Germinal center (tissue), 1 donor: ENCODE measurements around the gene HAUS3.
"Not testable (repeated sequence)": the region's sequence is repeated elsewhere in the genome, so short reads cannot be mapped to it uniquely, and the experiment has no call there.

Experiments
- DNase-seq: peaks from one replicate; pipeline ENCODE4 v3.0.0; 2012; ENCODE audit warnings: mixed read lengths, low spot score

Gene HAUS3

DNA sequence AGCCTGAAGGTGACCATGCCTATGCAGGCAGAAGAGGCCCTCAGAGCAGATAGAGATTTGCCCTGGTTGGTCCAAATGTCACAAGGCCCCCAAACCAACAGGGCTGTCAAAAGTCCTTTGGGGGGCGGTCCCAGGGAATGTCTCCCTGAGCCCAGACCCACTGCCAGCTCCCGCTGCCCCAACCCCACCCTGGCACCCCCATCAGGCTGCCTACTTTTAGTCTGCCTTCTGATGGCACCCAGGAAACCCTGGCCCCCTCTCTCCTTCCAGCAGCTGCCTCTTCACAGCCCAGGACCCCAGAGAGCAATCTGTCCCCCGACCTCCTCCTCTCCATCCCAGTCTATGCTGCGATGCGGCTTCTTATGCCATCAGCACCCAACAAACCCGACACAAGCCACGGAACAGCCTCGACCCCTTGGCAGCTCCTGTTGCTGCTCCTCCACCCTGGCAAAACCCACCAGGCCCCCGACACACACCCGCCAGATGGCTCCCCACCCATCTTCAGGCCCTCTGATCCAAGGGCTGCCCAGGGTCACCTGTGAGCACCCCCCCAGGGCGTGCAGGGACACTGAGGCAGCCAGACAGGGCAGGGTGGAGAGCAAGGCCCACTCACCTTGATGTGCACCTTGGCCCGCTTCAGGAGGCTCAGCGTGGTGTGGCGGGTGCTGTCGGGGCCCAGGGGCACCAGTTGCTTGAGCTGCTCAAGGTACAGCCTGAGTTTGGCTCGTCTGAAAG is 10.0 kb upstream of the HAUS3 start:
- DNase-seq: no peak

DNA sequence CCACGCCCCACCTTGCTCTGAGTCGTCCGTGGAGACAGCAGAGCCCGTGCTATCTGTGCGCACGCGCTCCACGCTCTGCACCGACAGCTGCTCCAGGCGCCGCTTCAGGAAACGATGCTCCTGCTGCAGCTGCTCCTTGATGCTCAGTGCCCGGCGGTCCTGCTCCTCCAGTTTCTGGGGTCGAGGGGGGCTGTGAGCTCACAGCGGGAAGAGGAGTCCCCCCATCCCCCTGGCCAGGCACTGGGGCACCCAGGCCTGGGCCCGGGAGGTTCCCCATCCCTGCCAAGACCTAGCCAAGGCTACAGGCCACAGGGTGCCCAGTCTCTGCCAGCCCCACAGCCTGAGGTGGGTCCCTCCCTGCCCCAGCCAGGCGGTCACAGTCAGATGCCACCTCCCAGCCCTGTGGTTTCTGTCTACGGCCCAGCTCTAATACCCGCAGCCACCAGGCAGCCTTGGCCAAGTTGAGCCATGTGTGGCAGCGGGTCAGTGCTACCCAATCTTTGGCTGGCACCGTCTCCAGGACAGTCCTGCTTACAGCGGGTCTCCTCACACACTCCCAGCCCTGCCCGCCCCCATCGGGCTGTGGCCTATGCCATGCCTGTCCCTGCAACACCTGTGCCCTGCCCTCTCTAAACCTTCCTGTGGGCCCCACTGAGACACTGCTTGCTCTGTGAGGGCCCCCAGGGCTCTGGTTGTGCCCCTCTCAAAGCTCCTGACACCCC is 9.3 kb upstream of the HAUS3 start:
- DNase-seq: no peak

DNA sequence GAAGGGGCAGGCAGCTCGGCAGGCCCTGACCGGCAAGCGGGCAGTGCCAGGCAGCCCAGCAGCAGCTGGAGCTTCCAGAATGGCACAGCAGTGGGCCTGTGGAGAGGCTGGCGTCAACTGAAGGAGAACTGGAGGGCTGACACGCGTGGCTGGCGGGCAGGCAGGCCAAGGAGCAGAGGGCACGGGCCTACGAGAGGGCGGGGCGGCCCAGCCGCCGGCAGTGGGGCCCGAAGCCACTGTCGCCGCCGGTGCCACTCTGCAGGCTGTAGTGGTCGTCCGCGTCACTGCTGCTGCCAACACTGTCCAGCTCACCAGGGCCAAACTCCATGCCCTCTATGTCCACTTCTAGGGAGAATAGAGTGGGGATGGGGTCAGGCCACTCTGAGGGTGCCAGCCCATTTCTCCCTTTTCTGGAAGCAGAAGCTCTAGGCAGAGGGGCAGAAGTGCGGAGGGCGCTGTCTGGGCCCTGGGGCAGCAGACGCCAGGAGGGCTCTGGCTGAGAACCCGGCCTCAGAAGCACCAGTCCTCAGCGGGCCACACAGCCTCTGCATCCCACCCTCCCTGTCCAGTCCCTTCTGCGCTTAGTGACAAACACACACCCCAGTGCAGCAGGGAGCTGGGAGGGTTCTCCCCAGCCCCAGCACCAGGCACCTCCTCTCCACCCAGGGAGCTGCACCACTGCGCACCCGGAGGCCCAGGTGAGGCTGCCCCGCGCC is 8.6 kb upstream of the HAUS3 start:
- DNase-seq: no peak

DNA sequence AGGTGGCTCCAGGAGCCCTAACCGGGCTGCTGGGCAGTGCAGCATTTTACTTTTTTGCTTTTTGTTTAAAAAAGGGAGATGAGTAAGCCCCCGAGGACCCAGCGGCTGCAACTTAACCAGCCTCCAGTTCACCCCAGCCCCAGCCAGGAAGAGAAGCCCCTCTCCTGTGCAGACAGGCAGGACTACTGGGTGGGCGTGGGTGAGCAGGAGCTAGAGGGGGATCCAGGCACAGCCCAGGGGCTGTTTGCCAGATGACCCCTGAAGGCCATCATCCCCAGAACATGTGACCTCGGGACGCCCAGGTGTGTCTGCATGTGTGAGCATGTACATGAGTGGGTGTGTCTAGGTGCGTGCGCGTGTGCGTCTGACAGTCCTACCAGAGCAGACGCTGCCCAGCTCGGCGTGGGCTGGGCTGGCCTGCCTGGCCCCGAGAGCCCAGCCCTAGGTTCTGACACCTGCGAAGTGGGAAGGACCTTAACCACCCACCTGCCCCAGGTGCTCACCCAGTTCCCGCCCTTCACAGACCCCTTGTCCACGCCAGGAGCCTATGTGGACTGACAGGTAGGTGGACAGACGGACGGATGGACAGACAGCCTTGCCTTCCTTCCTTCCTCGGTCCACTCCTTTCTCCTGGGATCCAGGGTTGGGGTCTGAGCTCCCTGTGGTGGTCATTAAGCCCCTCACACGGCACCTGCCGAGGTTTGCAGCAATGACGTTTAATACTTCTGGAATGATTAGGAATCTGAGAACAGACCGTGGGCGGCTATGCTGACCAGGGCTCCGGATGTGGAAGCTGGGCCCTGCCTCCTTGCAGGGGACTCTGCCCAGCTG is 7.8 kb upstream of the HAUS3 start:
- no peak for DNase-seq

DNA sequence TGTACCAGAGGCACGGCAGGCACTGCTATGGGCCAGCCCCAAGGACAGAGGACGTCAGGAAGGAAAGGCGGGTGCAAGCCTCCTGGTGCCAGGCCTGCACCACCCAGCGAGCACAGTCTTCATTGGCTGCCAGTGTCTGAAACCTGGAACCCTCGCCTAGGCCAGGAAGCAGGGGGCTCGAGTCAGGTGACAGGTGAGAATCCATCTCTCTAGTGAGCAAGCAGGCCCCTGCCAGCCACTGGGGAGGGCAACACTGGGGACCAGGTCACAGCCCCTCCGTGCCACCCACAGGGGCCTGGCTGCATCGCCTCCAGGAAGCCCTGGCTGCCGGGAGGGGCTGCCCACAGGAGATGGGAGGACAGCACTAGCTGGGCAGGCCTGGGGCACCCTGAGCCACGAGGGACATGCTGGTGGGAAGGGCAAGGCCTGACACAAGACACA is 6.9 kb upstream of the HAUS3 start:
- no peak for DNase-seq

DNA sequence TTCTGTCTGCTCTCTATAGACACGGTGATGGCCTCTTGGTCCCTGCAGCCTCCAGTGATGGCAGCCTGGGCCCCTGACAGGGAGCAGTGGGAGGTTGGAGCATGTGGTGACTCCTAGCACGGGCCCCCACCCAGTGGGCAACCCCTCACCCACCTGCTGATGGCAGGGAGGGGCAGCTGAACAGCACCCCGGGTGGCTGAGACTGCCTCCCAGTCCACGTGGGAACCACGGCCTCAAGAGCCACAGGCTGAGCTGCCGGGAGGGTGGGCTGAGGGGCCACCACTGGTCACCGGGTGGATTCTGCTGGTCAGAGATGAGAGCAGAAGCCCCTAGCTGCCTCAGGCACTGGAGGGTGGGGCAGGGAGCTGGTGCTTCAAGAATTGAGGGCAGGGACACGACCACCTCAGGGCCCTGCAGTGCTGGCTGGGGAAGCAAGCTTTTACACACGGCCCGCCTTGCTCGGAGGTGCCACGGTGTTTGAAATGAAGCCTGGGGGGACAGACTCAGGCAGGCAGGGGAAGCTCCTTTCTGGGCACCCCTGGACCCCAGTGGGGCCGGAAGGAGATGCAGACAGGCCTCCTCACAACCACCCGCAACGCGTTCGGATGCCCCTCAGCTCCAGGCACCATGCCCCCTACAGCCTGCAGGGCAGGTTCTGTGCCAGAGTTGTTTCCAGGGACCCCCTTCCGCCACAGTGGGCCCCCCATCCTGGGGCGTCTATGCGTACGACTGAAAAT is 6.3 kb upstream of the HAUS3 start:
- DNase-seq: no peak

DNA sequence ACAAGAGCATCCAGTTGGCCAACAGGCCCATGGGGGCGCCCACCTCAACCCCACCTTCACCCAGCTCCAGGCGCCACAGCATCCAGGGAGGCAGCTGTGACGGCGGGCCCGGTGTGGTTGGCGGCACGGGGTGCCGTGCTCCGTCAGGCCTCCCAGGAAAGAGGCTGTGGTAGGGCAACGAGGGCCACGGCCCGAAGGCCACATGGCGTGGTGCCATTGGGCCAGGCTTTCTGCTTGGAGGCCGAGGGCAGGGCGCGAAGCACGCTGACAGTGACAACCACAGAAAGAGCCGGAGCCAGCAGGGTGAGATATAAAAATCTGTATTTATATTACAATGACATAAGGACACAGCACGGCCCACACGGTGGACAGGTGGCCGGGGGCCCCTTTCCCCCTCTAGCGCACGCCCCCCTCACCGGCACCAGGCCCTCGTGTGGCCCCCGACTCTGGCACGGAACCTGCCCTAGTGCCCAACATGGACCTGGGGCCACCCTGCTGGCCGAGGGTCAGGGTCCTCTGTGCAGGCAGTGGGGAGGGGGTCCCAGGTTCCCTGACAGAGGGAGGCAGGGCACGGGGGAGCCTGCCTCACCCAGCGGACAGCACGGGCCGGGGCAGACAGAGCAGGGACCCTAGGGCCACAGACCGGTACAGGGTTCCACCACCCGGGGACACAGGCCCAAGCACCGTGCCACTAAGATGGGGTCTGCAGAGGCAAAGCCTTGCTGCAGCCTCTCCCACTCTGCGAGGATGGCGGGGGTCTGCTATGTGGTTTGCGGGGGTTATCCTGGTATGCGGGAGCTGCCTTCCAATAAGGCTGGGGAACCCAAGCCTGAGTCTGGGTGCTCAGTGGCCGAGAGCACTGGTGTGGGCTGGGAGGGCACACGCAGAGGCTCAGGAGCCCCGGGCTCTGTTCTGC is 5.5 kb upstream of the HAUS3 start:
- no peak for DNase-seq

DNA sequence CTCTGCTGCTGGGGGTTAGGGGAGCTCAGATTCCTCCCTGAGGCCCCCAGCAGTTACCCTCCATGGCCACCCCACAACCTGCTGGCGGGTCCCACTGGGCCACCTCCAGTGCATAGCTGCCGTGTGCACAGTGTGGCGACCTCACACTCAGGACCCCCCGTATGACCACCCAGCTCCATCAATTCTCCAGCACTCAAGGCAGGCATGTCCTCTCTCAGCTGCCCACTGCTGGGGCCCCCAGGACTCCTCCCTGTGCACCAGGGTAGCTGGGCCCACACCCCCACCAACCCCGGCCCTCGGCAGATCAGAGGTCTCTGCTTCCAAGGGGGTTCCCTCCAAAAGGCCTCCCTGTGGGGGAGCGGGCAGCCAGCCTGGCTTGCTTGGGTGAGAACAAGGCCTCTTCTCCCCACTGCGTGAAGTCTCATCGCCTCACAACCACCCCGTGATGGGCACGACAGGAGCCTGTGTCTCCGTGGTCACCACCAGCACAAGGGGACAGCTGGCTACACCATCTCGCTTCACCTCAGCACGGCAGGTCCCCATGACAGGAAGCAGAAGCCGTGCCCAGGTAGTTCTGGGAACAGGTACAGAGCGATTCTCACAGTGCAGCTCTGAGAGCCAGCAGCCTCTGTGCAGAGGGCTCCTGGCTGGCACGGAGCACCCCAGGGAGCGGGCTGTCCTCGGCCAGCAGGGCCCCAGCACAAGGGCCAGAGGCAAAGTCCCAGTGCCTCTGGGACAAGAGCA is 4.6 kb upstream of the HAUS3 start:
- no peak for DNase-seq

DNA sequence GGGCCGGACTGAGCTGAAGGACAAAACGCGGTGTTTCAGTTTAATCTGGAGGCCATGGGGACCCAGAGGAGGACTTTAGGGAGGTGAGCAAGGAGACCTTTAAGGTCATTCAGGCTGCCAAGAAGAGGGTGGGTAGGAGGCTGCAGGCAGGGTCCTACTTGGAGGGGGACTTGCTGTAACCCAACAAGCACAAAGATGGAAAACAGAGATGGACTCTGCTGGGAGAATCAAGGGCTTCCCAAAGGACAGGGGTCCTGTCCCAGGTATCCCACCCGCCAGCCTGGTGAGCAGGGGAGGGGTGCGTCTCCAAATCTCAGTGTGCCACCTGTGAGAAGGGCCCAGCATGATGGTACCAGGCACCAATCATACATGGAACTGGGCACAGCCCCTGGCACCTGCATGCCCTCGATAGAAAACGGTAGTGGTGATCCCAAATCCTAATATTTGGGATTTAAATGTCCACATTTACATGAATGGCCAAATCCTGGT is 3.9 kb upstream of the HAUS3 start:
- no peak for DNase-seq

DNA sequence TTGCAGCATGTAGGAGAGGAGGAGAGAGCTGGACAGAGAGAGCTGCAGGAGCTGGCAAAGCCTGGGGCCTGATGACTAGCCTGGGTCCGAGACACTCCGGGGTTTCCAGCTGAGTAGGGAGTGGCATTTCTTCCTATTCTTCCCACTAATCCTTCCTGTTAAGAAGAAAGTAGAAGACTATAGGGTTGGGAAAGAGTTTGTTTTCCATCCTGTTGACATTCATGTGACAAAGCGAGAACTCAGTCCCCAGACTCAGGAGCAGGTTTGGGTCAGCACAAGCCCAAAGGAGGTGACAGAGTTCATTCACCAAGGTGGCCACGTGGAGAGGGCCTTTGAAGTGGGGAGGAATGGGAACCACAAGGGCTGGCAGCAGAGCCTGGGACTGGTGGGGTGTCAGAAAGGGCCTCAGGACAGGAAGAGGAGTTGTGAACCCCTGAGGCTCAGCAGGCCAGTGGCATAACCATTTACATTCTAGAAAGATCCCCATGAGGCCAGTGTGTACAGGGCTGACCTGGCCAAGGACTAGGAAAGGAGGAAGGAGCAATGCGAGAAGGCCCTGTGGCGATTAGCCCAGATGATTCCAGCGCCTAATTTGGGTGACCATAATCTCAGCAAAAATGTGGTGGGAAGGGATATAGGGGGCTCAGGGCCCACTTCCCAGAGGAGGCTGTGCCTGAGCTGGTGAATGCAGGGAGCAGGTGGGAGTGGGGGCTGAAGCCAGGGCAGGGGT is 3.3 kb upstream of the HAUS3 start:
- DNase-seq: no peak

DNA sequence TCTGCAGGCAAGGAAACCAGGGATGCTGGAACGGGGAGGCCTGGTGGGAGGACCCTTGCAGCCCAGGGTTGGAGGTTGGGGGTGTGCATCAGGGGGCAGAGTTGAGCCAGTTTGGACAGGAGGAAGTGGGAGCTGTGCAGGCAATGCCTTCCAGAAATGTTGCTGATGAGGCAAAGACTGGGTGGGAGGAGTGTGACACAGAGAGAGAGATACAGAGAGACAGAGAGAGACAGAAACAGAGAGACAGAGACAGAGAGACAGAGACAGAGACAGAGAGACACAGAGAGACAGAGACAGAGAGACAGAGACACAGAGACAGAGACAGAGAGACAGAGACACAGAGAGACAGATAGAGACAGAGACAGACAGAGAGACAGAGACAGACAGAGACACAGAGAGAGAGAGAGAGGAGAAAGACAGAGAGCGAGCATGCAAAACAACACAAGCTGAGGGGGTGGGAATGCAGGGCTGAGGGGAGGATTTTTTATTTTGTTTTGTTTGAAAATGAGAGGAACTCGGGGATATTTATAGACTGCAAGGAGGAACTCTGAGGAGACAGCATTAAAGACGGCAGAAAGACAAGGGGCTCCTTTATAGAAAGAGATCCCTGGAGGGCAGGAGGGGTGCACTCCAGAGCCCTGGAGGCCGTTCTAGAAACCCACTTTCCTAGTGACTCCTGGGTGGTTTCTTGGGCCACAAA is 1.9 kb upstream of the HAUS3 start:
- DNase-seq: no peak

DNA sequence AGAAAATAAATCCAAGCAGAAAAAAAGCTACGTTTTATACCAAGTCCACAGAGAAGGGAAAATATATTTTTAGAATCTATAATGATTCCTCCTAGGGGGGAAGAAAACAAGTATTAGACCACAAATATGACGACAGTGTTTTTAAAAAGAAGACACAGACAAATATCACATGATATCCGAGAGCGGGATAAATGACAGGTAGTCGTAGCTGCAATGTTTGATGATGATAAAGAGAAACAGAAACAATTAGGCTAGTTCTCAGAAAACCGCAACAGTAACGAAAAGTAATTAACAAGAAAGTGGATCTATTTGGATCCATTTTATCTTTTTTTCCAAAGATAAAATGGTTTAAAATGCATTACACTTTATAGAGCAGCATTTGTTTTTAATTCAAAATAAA is 918 bp downstream of the HAUS3 start:
- DNase-seq: no peak

DNA sequence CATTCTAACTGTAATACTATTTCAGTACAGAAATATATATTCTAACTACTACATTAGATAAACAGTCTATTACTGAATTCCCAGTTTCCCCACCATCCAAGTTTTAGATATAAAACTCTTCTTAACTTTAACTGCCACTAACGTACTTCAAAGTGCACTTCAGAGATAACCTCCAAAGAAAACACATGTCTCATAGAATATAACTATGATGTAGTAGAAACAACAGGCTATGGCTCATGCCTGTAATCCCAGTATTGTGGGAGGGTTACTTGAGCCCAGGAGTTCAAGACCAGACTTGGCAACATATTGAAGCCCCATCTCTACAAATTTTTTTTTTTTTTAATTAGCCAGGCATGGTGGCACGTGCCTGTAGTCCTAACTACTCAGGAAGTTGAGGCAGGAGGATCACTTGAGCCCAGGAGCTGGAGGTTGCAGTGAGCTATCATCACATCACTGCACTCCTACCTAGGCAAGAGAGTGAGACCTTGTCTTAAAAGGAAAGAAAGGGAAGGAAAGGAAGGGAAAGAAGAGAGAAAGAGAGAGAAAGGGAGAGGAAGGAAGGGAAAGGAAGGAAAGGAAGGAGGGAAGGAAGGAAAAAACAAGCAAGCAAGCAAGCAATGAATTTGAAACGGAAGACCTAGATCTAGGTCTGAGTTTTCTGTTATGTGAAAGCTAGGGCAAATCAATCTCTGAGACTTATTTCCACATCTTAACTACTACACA is 4.8 kb downstream of the HAUS3 start:
- DNase-seq: no peak

DNA sequence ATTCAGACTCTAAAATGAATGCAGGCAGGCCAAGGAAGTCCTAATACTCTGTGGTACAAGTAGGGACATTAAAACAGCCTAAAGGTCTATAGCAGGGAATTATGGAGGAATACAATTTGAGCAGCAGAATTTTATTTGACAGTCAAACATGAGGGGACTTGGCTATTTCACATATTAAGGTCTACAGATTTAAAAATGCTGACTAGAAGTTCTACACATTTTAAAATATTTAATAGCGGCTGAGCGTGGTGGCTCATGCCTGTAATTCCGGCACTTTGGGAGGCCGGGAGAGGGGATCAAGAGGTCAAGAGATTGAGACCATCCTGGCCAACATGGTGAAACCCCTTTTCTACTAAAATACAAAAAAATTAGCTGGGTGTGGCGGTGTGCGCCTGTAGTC is 10.8 kb downstream of the HAUS3 start:
- DNase-seq: no peak

DNA sequence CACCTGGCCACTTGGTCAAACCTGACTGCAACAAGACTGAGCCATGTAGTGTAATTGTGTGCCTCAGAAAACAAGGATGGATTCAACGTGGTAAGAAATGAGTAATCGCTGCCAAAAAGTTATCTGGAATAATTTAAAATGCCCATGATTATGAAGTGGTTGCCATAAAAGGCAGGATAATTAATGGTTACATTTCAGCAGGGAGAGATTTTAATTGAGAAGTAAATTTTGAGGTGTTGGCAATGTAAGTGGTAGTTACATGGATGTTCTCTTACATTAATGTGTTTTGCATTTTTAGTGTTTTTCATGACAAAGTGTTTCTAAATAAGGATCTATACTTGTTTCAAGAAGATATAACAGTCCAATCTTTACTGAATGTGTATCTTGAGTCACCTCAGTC is 15.7 kb downstream of the HAUS3 start:
- no peak for DNase-seq

DNA sequence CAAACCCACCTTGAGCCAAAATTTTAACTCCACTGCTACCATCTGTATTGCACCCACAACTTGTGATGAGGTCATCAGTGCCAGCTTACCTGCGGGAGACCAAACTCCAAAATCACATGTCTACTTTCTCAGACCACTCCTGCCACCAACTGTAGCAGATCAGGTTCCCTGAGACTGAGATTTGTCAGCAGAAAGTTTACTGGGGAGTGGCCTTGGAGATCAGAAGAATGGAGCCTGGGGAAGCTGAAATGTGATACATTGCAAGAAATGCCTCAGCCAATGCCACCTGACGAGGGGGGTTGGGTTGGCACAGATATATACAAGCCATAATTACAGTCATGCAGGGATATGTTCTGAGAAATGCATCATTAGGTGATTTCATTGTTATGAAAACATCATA is 19.1 kb downstream of the HAUS3 start:
- no peak for DNase-seq

DNA sequence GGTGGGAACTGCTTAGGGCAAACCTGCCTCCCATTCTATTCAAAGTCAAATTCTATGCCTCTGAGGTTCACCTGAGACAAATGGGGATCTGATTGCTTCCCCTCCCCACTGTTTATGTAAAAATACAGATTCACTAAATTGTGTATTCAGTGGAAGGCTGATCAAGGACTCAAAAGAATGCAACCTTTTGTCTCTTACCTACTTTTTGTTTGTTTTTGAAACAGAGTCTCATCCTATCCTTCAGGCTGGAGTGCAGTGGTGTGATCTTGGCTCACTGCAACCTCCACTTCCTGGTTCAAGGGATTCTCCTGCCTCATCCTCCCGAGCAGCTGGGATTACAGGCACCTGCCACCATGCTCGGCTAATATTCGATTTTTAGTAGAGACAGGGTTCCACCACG is 20.5 kb downstream of the HAUS3 start:
- not testable (repeated sequence) for DNase-seq
